Activated CD8-positive, alpha-beta T cell treated with anti-CD3 and anti-CD28 coated beads, Interleukin-2, amount 10 ng/mL, durations not matched to agents 7 days and 5 days (primary cell): Measurements from ENCODE around the gene MIF4GD. TPM values are rescaled to one million over a fixed set of nuclear protein-coding genes. Genes with fewer than 3 reads are reported as not detected.
"Not testable (repeated sequence)": the region's sequence is repeated elsewhere in the genome, so short reads cannot be mapped to it uniquely, and the experiment has no call there.

Experiments used
- ATAC-seq: fragments of 150-1000 bp; cut with Tn5 transposase; one replicate; pipeline ENCODE4 v1.10.0; 2021; ENCODE audit warnings: moderate library complexity
- CTCF ChIA-PET: fragments of 350-600 bp; sonication (Branson Sonifier 250); formaldehyde crosslinking; loops from one replicate; lab custom pipeline; 2021; ENCODE audit warnings: antibody characterized with exemption; lab: Charles Lee
- POLR2A ChIA-PET: fragments of 350-600 bp; sonication (Branson Sonifier 250); formaldehyde crosslinking; loops from one replicate; lab custom pipeline; 2021; ENCODE audit warnings: antibody characterized with exemption; lab: Charles Lee
- DNase-seq: peaks from one replicate; pipeline ENCODE4 v3.0.0-alpha.2; 2020
- H3K27ac Mint-ChIP-seq: one replicate; pipeline ENCODE4 v1.8.0; 2021; ENCODE audit warnings: mild to moderate bottlenecking, mixed read lengths
- H3K27me3 Mint-ChIP-seq: one replicate; pipeline ENCODE4 v1.8.0; 2021; ENCODE audit warnings: low read depth, mixed read lengths
- H3K36me3 Mint-ChIP-seq: one replicate; pipeline ENCODE4 v1.8.0; 2021; ENCODE audit warnings: low read depth, mixed read lengths
- H3K4me1 Mint-ChIP-seq: one replicate; pipeline ENCODE4 v1.8.0; 2021; ENCODE audit warnings: low read depth, mixed read lengths
- H3K4me3 Mint-ChIP-seq: one replicate; pipeline ENCODE4 v1.8.0; 2021; ENCODE audit warnings: mild to moderate bottlenecking, mixed read lengths
- H3K9me3 Mint-ChIP-seq: one replicate; pipeline ENCODE4 v1.8.0; 2022; ENCODE audit warnings: mixed read lengths; ENCODE audit not compliant: insufficient read depth
- total RNA-seq, 2 experiments: library from RNA; stranded (reverse); gene quantifications; one replicate each; pipeline ENCODE4 v1.2.3, GENCODE V29; 2021

The MIF4GD gene
- total RNA-seq, 2 experiments from 2014 or later, result 52.1 to 56.3 TPM

- Mint-ChIP-seq H3K4me3 (peak overlapping the region; percentile 95), H3K36me3 (peaks cover 31% of the 10 kb centered on the region), H3K27ac (peak overlapping the region; percentile 99), H3K9me3 (no peaks in the 10 kb centered on the region), H3K27me3 (no peaks in the 10 kb centered on the region), H3K4me1 (peaks cover 42% of the 10 kb centered on the region)
- POLR2A ChIA-PET, result interaction anchor here (0.6 to 4.1 kb wide), 25 partner anchors 10 to 516 kb away, joined by 3 to 112 read pairs (median 5); partner anchors contain the start of genes FDXR, GRB2, MIF4GD and MRPL58
- ATAC-seq (peak; percentile 37), DNase-seq (no peak)
- CTCF ChIA-PET, result interaction anchor here (1.1 to 4.4 kb wide), 14 partner anchors 8 to 256 kb away, joined by 3 to 98 read pairs (median 7); partner anchors contain the start of genes MIF4GD, NUP85, SLC25A19 and TSEN54
Measured at GRCh38 chr17:75260641-75261335, 10.2 kb downstream of the MIF4GD start.

- H3K4me3 Mint-ChIP-seq, DNase-seq, H3K27me3 Mint-ChIP-seq, ATAC-seq, CTCF ChIA-PET, POLR2A ChIA-PET, H3K27ac Mint-ChIP-seq, H3K9me3 Mint-ChIP-seq: not testable (repeated sequence)
- H3K36me3 Mint-ChIP-seq, result peaks cover 10% of the 10 kb centered on the region
- peaks cover 32% of the 10 kb centered on the region for H3K4me1 Mint-ChIP-seq
Measured at GRCh38 chr17:75257228-75257627, 13.8 kb downstream of the MIF4GD start.

- H3K36me3 Mint-ChIP-seq, DNase-seq, H3K4me3 Mint-ChIP-seq, ATAC-seq, CTCF ChIA-PET, POLR2A ChIA-PET, H3K9me3 Mint-ChIP-seq, H3K27ac Mint-ChIP-seq, H3K27me3 Mint-ChIP-seq: not testable (repeated sequence)
- H3K4me1 Mint-ChIP-seq, result peaks cover 34% of the 10 kb centered on the region
Measured at GRCh38 chr17:75255954-75256698, 14.9 kb downstream of the MIF4GD start.

GRCh38 chr17:75252039-75252816, 18.8 kb downstream of the MIF4GD start:
- DNase-seq, result no peak
- ChIA-PET CTCF (interaction anchor here (3.8 to 5.8 kb wide), 3 partner anchors 9 to 19 kb away, joined by 26 to 56 read pairs (median 31); partner anchors contain the start of genes GGA3, MIF4GD and MRPS7), POLR2A (interaction anchor here (6.0 kb wide), 1 partner anchor 9 kb away, joined by 64 read pairs; the partner anchor contains the start of genes GGA3 and MRPS7)
- peak overlapping the region; percentile 13 for H3K27ac Mint-ChIP-seq
- no peak for ATAC-seq
- no peak overlapping the region for H3K4me3 Mint-ChIP-seq
- H3K9me3 Mint-ChIP-seq, result no peaks in the 10 kb centered on the region
- H3K36me3 Mint-ChIP-seq, result peaks cover 4% of the 10 kb centered on the region
- H3K4me1 Mint-ChIP-seq, result peaks cover 26% of the 10 kb centered on the region
- no peaks in the 10 kb centered on the region for H3K27me3 Mint-ChIP-seq

- Mint-ChIP-seq H3K36me3 (peaks cover 15% of the 10 kb centered on the region), H3K4me3 (peak overlapping the region; percentile 60), H3K27ac (peak overlapping the region; percentile 86), H3K27me3 (no peaks in the 10 kb centered on the region), H3K9me3 (no peaks in the 10 kb centered on the region), H3K4me1 (peaks cover 25% of the 10 kb centered on the region)
- peak; percentile 75 for DNase-seq
- POLR2A ChIA-PET, result interaction anchor here (0.6 to 6.0 kb wide), 6 partner anchors 11 to 136 kb away, joined by 3 to 64 read pairs (median 4); partner anchors contain the start of genes GGA3, MIF4GD, MRPS7 and SUMO2
- peak; percentile 94 for ATAC-seq
- CTCF ChIA-PET, result interaction anchor here (0.7 to 5.8 kb wide), 11 partner anchors 10 to 340 kb away, joined by 3 to 56 read pairs (median 4); partner anchors contain the start of genes GGA3, GRB2, MIF4GD and MRPL58
Measured at GRCh38 chr17:75250009-75250471, 21.0 kb downstream of the MIF4GD start.

- POLR2A ChIA-PET, result interaction anchor here (0.6 to 6.0 kb wide), 8 partner anchors 10 to 668 kb away, joined by 3 to 64 read pairs (median 4); partner anchors contain the start of genes GGA3, MIF4GD, MRPS7 and SUMO2
- CTCF ChIA-PET, result interaction anchor here (0.7 to 5.8 kb wide), 10 partner anchors 10 to 341 kb away, joined by 3 to 56 read pairs (median 5); partner anchors contain the start of genes GGA3, GRB2, MIF4GD and MRPL58
- peaks cover 30% of the 10 kb centered on the region for H3K4me1 Mint-ChIP-seq
- peak overlapping the region; percentile 86 for H3K27ac Mint-ChIP-seq
- H3K27me3 Mint-ChIP-seq, result no peaks in the 10 kb centered on the region
- H3K9me3 Mint-ChIP-seq, result no peaks in the 10 kb centered on the region
- no peak for ATAC-seq
- H3K36me3 Mint-ChIP-seq, result peaks cover 17% of the 10 kb centered on the region
- DNase-seq, result no peak
- H3K4me3 Mint-ChIP-seq, result peak overlapping the region; percentile 60
Measured at GRCh38 chr17:75249564-75249963, 21.5 kb downstream of the MIF4GD start.

DNA sequence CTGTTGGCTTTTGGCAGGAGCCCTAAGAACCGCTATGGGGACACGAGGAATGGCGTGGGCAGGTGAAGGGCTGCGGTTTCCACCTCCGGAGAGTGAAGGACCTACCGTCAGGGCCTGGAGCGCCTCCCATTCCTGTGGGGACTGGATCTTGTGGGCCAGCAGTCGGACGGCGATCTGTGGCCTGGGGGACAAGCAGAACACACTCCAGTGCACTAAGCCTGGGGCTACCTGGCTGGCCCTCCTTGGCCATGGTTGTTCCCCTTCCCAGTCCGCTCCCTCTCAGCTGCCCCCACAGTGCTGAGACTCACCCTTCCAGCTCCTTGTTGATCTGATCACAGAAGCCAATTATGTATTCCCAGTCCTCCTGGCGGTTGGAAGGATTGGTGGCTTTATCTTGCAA, 24.6 kb downstream of the MIF4GD start:
- Mint-ChIP-seq H3K27ac (no peak overlapping the region), H3K4me1 (peaks cover 52% of the 10 kb centered on the region), H3K36me3 (peaks cover 45% of the 10 kb centered on the region), H3K27me3 (no peaks in the 10 kb centered on the region), H3K4me3 (no peak overlapping the region), H3K9me3 (no peaks in the 10 kb centered on the region)
- ChIA-PET POLR2A (interaction anchor here (0.6 kb wide), 2 partner anchors 437 to 530 kb away, joined by 3 to 4 read pairs; no protein-coding TSS in a partner anchor), CTCF (interaction anchor here (1.3 to 5.8 kb wide), 3 partner anchors 7 to 166 kb away, joined by 3 to 56 read pairs (median 7); partner anchors contain the start of genes GGA3 and MRPS7)
- no peak for DNase-seq
- ATAC-seq, result no peak

DNA sequence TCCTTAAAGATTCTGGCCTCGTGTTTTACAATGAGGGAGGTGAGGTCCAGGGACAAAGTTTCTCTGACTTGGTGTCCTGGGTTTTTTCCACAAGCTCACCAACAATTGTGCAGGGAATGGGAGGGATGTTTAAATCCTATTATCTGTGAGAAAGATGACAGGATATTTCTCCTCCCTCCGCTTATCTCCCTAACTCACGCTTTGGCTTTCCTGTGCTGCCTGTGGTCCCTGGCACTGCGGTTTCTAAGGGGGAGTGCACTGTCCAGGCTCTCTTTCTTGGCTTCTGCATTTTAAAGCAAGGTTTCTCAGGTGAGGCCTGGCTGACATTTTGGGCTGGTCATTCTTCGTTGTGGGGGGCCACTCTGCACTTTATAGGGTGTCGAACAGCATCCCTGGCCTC, 26.0 kb downstream of the MIF4GD start:
- Mint-ChIP-seq H3K9me3 (no peaks in the 10 kb centered on the region), H3K4me1 (peaks cover 43% of the 10 kb centered on the region), H3K4me3 (no peak overlapping the region), H3K36me3 (peaks cover 53% of the 10 kb centered on the region), H3K27me3 (no peaks in the 10 kb centered on the region), H3K27ac (no peak overlapping the region)
- no peak for DNase-seq
- CTCF ChIA-PET, result interaction anchor here (1.3 kb wide), 1 partner anchor 167 kb away, joined by 5 read pairs; no protein-coding TSS in a partner anchor
- POLR2A ChIA-PET, result interaction anchor here (1.4 kb wide), 1 partner anchor 17 kb away, joined by 4 read pairs; the partner anchor contains the start of gene MRPS7
- ATAC-seq, result no peak

- Mint-ChIP-seq H3K4me3 (no peak overlapping the region), H3K36me3 (peaks cover 53% of the 10 kb centered on the region), H3K4me1 (peaks cover 36% of the 10 kb centered on the region), H3K9me3 (no peaks in the 10 kb centered on the region), H3K27ac (peak overlapping the region; percentile 54), H3K27me3 (no peaks in the 10 kb centered on the region)
- ATAC-seq (no peak), DNase-seq (no peak)
- ChIA-PET POLR2A (interaction anchor here (0.6 to 1.6 kb wide), 3 partner anchors 18 to 376 kb away, joined by 3 to 5 read pairs (median 4); partner anchors contain the start of genes MRPS7 and TMEM94), CTCF (interaction anchor here (1.3 kb wide), 1 partner anchor 168 kb away, joined by 5 read pairs; no protein-coding TSS in a partner anchor)
Measured at GRCh38 chr17:75244133-75244866, 26.7 kb downstream of the MIF4GD start.
